ENCODE data around the gene CHMP1B.
"Not testable (repeated sequence)": the region's sequence is repeated elsewhere in the genome, so short reads cannot be mapped to it uniquely, and the experiment has no call there.

The CHMP1B gene

GRCh38 chr18:11872479-11873136 lies 21.4 kb downstream of the CHMP1B start:
- DNase-seq = peak; percentile 76

GRCh38 chr18:11873670-11874340 lies 22.6 kb downstream of the CHMP1B start:
- DNase-seq = no peak

- no peak for DNase-seq
Measured at GRCh38 chr18:11874676-11875075, 23.5 kb downstream of the CHMP1B start.

- DNase-seq = no peak
Measured at GRCh38 chr18:11877497-11878135, 26.4 kb downstream of the CHMP1B start.

GRCh38 chr18:11880586-11881304 lies 29.5 kb downstream of the CHMP1B start:
- DNase-seq = no peak

- DNase-seq = no peak
Measured at GRCh38 chr18:11882636-11883035, 31.4 kb downstream of the CHMP1B start.

- DNase-seq = no peak
Measured at GRCh38 chr18:11883153-11883552, 31.9 kb downstream of the CHMP1B start.

GRCh38 chr18:11884396-11885030 lies 33.3 kb downstream of the CHMP1B start:
- DNase-seq = no peak

GRCh38 chr18:11885278-11885947 lies 34.2 kb downstream of the CHMP1B start:
- no peak for DNase-seq

GRCh38 chr18:11886577-11887110 lies 35.4 kb downstream of the CHMP1B start:
- no peak for DNase-seq

- no peak for DNase-seq
Measured at GRCh38 chr18:11887328-11888128, 36.3 kb downstream of the CHMP1B start.

- no peak for DNase-seq
Measured at GRCh38 chr18:11888726-11889125, 37.5 kb downstream of the CHMP1B start.

GRCh38 chr18:11889284-11889683 lies 38.1 kb downstream of the CHMP1B start:
- DNase-seq = no peak

- no peak for DNase-seq
Measured at GRCh38 chr18:11891737-11892136, 40.5 kb downstream of the CHMP1B start.

GRCh38 chr18:11892438-11892837 lies 41.2 kb downstream of the CHMP1B start:
- not testable (repeated sequence) for DNase-seq

- no peak for DNase-seq
Measured at GRCh38 chr18:11897781-11898180, 46.6 kb downstream of the CHMP1B start.

- DNase-seq = no peak
Measured at GRCh38 chr18:11899063-11899462, 47.9 kb downstream of the CHMP1B start.

GRCh38 chr18:11901826-11902438 lies 50.7 kb downstream of the CHMP1B start:
- no peak for DNase-seq

GRCh38 chr18:11902522-11903292 lies 51.5 kb downstream of the CHMP1B start:
- peak; percentile 95 for DNase-seq

Data from NCI-H146 (cell line).